Posterior vena cava (tissue), 2 donors: ENCODE measurements around the gene ADSS2. TPM values are rescaled to one million over a fixed set of nuclear protein-coding genes. Genes with fewer than 3 reads are reported as not detected.
"Not testable (repeated sequence)": the region's sequence is repeated elsewhere in the genome, so short reads cannot be mapped to it uniquely, and the experiment has no call there.

Experiments used
- DNase-seq: peaks from one replicate; pipeline ENCODE4 v3.0.0-alpha.2; 2020; ENCODE audit warnings: low spot score
- intact Hi-C, 2 donors: fragments of 100-400 bp; cut with DNase I; formaldehyde crosslinking; loops; one replicate each; pipeline versions ENCODE4 v1.14.1 to v1.14.2; 2022 to 2023
- total RNA-seq, 2 donors: library from RNA; stranded (reverse); fragmentation: NEBNext Ultra II Directional; extraction: Animal tissue kit (Norgen Biotek cat#: 25700); gene quantifications; one replicate each; pipeline ENCODE4 v1.2.1, GENCODE V29; 2021
- donor health status: DM: yes; HTN: yes; CAD: no.
- donor health status: DM: yes; HTN: yes; CAD: no.

Gene ADSS2
- total RNA-seq, 2 donors from 2014 or later: 30.8 to 31.8 TPM

DNA sequence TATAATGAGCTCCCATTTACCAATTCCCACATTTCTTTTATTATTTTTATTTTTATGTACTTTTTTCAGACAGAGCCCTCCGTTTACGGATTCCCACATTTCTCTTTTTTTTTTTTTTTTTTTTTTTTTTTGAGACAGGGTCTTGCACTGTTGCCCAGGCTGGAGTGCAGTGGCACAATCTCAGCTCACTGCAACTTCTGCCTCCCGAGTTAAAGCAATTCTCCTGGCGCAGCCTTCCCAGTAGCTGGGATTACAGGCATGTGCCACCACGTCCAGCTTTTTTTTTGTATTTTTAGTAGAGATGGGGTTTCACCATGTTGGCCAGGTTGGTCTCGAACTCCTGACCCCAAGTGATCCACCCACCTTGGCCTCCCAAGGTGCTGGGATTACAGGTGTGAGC, 77.2 kb downstream of the ADSS2 start:
- DNase-seq: not testable (repeated sequence)
- intact Hi-C loops: loop anchor here in 1 of 2 donors (5.0 kb wide), 1 partner anchor 1638 kb away; no protein-coding TSS in a partner anchor

- intact Hi-C loops: loop anchor here in 1 of 2 donors (5.0 kb wide), 1 partner anchor 1641 kb away; no protein-coding TSS in a partner anchor
Measured at GRCh38 chr1:244371242-244372141, 80.2 kb downstream of the ADSS2 start.

GRCh38 chr1:244370060-244370637, 81.6 kb downstream of the ADSS2 start:
- intact Hi-C loops: loop anchor here in 1 of 2 donors (5.0 kb wide), 1 partner anchor 1642 kb away; no protein-coding TSS in a partner anchor
- no peak for DNase-seq

More at GRCh38 chr1:244371242-244372141, 80.2 kb downstream of the ADSS2 start:
- no peak for DNase-seq

GRCh38 chr1:244369256-244370057, 82.3 kb downstream of the ADSS2 start:
- intact Hi-C loops: loop anchor here in 1 of 2 donors (5.0 kb wide), 1 partner anchor 1643 kb away; no protein-coding TSS in a partner anchor

DNA sequence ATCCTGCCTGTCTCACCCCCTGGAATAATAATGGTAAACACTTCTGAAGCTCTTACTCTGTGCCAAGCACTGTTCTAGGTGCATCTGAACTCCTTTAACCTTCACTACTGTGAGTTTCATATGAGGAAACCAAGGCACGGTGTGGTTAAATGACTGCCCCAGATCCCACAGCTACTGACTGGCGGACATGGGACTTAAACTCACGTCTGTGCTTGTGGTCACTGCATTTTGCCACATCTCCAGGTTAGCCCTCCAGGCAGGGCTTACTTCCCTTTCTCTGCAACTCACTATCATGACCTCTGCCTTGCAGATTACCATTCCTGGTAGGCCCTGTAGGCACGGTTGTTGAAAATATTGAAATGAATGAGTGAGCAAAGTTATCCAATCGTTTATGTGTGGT, 83.4 kb downstream of the ADSS2 start:
- DNase-seq: no peak
- intact Hi-C loops: no loop called here

More at GRCh38 chr1:244369256-244370057, 82.3 kb downstream of the ADSS2 start:
- DNase-seq: no peak

- intact Hi-C loops: no loop called here
- DNase-seq: no peak
Measured at GRCh38 chr1:244367399-244368114, 84.2 kb downstream of the ADSS2 start.

DNA sequence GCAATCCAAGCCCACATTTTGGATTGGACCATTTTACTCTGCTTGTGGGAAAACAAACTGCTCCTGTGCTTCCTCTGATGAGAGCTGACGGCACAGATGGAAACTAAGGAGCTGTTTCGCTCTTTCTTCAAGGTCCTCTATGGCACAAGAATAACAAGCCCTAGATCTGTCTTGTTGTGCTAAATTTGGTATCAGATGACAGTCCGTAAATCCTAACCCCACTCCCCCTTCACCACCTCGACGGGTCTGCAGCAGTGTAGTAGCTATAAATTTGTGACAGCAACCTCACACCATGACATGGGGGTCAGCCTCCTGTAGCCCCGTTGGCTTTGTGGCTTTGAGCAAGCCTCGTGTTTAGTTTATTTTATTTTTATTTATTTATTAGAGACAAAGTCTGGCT, 85.9 kb downstream of the ADSS2 start:
- intact Hi-C loops: no loop called here
- no peak for DNase-seq

GRCh38 chr1:244365262-244365661, 86.4 kb downstream of the ADSS2 start:
- intact Hi-C loops, DNase-seq: not testable (repeated sequence)

- no peak for DNase-seq
- intact Hi-C loops: no loop called here
Measured at GRCh38 chr1:244362476-244362875, 89.2 kb downstream of the ADSS2 start.

GRCh38 chr1:244361764-244362473, 89.8 kb downstream of the ADSS2 start:
- DNase-seq: no peak
- intact Hi-C loops: no loop called here

Other genes starting within 250 kb of the ADSS2 start
- 1 to 10 TPM; 1.5 TPM for gene CATSPERE, start 9.4 kb upstream of the ADSS2 start, total RNA-seq
- gene DESI2, start 201.2 kb upstream of the ADSS2 start, total RNA-seq: 10 to 100 TPM; 28.4 to 31.6 TPM